Measurements from ENCODE around the gene PGBD1. TPM values are rescaled to one million over a fixed set of nuclear protein-coding genes. Genes with fewer than 3 reads are reported as not detected.

Gene PGBD1
- total RNA-seq, 6 donors from 2014 or later, result 3.1 to 8.3 (median 4.1) TPM

- Histone ChIP-seq H3K4me1 (no peaks in the 10 kb centered on the region), H3K4me3 (no peak overlapping the region), H3K27me3 (no peaks in the 10 kb centered on the region), H3K9me3 (no peaks in the 10 kb centered on the region), H3K36me3 (peaks cover 13 to 50% (median 31%) of the 10 kb centered on the region in 4 donors), H3K27ac (no peak overlapping the region)
- DNase-seq, result no peak
- ATAC-seq (ENCODE audit: low FRiP score in 2 of 2), result no peak
- TF ChIP-seq EP300 (IDR thresholded peaks at IDR 0.05) (no peak), CTCF (IDR thresholded peaks at IDR 0.05) (no peak), POLR2AphosphoS5 (IDR thresholded peaks at IDR 0.05) (no peak), POLR2A (IDR thresholded peaks at IDR 0.05) (no peak)
- WGBS, 2 donors, result 95 to 96% methylated on average over 3 of the region's 3 CpGs
These were observed 37.4 kb upstream of the PGBD1 start for GRCh38 chr6:28243946-28244345.

DNA sequence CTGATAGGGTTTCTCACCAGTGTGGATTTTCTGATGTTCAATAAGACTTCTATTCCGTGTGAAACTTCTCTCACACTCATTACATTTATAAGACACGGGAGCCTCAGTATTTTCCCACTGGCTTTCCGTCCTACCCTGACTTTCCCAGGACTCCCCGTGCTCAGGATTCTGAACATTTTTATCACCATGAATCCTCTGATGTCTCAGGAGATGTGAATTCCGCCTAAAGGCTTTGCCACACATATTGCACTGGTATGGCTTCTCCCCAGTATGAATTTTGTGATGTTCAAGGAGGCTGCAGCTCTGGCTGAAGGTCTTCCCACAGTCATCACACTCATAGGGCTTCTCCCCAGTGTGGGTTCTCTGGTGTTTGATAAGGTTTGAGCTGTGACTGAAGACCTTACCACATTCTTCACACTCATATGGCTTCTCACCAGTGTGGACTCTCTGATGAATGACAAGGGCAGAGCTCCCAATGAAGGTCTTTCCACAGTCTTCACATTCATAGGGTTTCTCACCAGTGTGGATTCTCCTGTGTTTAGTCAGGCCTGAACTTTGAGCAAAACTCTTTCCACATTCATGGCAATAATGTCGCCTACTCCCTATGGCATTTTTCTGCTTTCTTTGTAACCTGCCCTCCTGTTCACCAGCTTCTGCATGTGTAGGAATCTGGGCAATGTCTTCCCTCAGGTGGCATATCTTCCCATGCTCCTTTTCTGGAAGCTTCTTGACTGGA lies 36.0 kb upstream of the PGBD1 start:
- H3K4me3 ChIP-seq, result no peak overlapping the region
- H3K36me3 ChIP-seq, result peaks cover 13 to 50% (median 32%) of the 10 kb centered on the region in 4 donors
- ATAC-seq (ENCODE audit: low FRiP score in 2 of 2), result no peak
- H3K9me3 ChIP-seq, result no peaks in the 10 kb centered on the region
- DNase-seq, result no peak
- H3K4me1 ChIP-seq, result peaks cover 0 to 5% (median 2%) of the 10 kb centered on the region in 4 donors
- no peaks in the 10 kb centered on the region for H3K27me3 ChIP-seq
- no peak for TF ChIP-seq EP300 (IDR thresholded peaks at IDR 0.05)
- no peak for TF ChIP-seq POLR2A (IDR thresholded peaks at IDR 0.05)
- TF ChIP-seq POLR2AphosphoS5 (IDR thresholded peaks at IDR 0.05), result no peak
- TF ChIP-seq CTCF (IDR thresholded peaks at IDR 0.05), result no peak
- no peak overlapping the region for H3K27ac ChIP-seq
- 94 to 95% methylated on average over 6 of the region's 6 CpGs for WGBS, 2 donors

GRCh38 chr6:28248916-28249315 lies 32.5 kb upstream of the PGBD1 start:
- ATAC-seq (ENCODE audit: low FRiP score in 2 of 2), result no peak
- Histone ChIP-seq H3K27ac (no peak overlapping the region), H3K36me3 (peaks cover 13 to 47% (median 30%) of the 10 kb centered on the region in 4 donors), H3K4me1 (peaks cover 13 to 31% (median 21%) of the 10 kb centered on the region in 4 donors), H3K4me3 (no peak overlapping the region), H3K9me3 (no peaks in the 10 kb centered on the region), H3K27me3 (no peaks in the 10 kb centered on the region)
- no peak for TF ChIP-seq CTCF (IDR thresholded peaks at IDR 0.05)
- no peak for TF ChIP-seq POLR2A (IDR thresholded peaks at IDR 0.05)
- TF ChIP-seq POLR2AphosphoS5 (IDR thresholded peaks at IDR 0.05), result no peak
- TF ChIP-seq EP300 (IDR thresholded peaks at IDR 0.05), result no peak
- DNase-seq, result no peak
- 59 to 67% methylated on average over 1 of the region's 1 CpG for WGBS, 2 donors

GRCh38 chr6:28250747-28251146 lies 30.6 kb upstream of the PGBD1 start:
- H3K9me3 ChIP-seq, result no peaks in the 10 kb centered on the region
- H3K4me1 ChIP-seq, result peaks cover 13 to 31% (median 21%) of the 10 kb centered on the region in 4 donors
- TF ChIP-seq POLR2A (IDR thresholded peaks at IDR 0.05) (no peak), CTCF (IDR thresholded peaks at IDR 0.05) (no peak), POLR2AphosphoS5 (IDR thresholded peaks at IDR 0.05) (no peak), EP300 (IDR thresholded peaks at IDR 0.05) (no peak)
- no peak for ATAC-seq (ENCODE audit: low FRiP score in 2 of 2)
- peak overlapping the region in 2 of 4 donors; percentile 78 to 95 for H3K4me3 ChIP-seq
- no peak overlapping the region for H3K27ac ChIP-seq
- WGBS, 2 donors, result 67 to 72% methylated on average over 2 of the region's 2 CpGs
- no peaks in the 10 kb centered on the region for H3K27me3 ChIP-seq
- H3K36me3 ChIP-seq, result peaks cover 7 to 29% (median 18%) of the 10 kb centered on the region in 4 donors
- DNase-seq, result no peak

DNA sequence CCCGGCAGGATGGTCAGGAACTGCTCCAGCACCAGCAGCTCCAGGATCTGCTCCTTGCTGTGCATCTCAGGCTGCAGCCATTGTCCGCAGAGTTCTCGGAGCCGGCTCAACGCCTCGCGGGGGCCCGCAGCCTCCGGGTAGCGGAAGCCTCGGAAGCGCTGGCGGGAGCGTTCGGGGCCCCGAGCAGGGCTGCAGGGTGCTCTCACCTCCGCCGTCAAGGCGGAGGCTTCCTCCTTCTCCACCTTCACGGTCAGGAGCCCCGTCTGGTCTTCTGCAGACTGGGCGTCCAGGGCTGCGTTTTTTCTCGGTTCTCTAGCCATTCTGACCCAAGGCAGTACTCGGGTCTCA lies 29.7 kb upstream of the PGBD1 start:
- no peak for TF ChIP-seq POLR2AphosphoS5 (IDR thresholded peaks at IDR 0.05)
- no peak for TF ChIP-seq EP300 (IDR thresholded peaks at IDR 0.05)
- TF ChIP-seq POLR2A (IDR thresholded peaks at IDR 0.05), result no peak
- no peak for TF ChIP-seq CTCF (IDR thresholded peaks at IDR 0.05)
- 0% methylated on average over 11 to 24 of the region's 25 CpGs for WGBS, 2 donors
- Histone ChIP-seq H3K27ac (peak overlapping the region; percentile 37 to 79 (median 64)), H3K4me3 (peak overlapping the region; percentile 59 to 95 (median 78)), H3K9me3 (no peaks in the 10 kb centered on the region), H3K4me1 (peaks cover 13 to 31% (median 21%) of the 10 kb centered on the region in 4 donors), H3K27me3 (no peaks in the 10 kb centered on the region), H3K36me3 (peaks cover 2 to 20% (median 12%) of the 10 kb centered on the region in 4 donors)
- ATAC-seq (ENCODE audit: low FRiP score in 2 of 2) (peak; percentile 54 to 62), DNase-seq (peak in 1 of 2 donors; percentile 85)

Measured in upper lobe of left lung (tissue), 6 donors.